ENCODE data around the gene FADS6. TPM values are rescaled to one million over a fixed set of nuclear protein-coding genes. Genes with fewer than 3 reads are reported as not detected.
"Not testable (repeated sequence)": the region's sequence is repeated elsewhere in the genome, so short reads cannot be mapped to it uniquely, and the experiment has no call there.

The FADS6 gene
- total RNA-seq, 1 donor, result not detected

DNA sequence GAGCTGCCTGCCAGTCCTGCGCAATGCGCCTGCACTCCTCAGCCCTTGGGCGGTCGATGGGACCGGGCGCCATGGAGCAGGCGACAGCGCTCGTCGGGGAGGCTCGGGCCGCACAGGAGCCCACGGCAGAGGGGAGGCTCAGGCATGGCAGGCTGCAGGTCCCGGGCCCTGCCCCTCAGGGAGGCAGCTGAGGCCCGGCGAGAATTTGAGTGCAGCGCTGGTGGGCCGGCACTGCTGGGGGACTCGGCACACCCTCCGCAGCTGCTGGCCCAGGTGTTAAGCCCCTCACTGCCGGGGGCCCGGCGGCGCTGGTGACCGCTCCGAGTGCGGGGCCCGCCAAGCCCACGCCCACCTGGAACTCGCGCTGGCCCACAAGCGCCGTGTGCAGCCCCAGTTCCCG, 13.6 kb upstream of the FADS6 start:
- Histone ChIP-seq H3K4me3 (ENCODE audit: low read length) (no peak overlapping the region), H3K4me1 (ENCODE audit: insufficient read depth, low read length) (no peaks in the 10 kb centered on the region), H3K9me3 (ENCODE audit: low read depth, low read length) (no peaks in the 10 kb centered on the region), H3K27me3 (ENCODE audit: insufficient read depth, low read length) (no peaks in the 10 kb centered on the region)

DNA sequence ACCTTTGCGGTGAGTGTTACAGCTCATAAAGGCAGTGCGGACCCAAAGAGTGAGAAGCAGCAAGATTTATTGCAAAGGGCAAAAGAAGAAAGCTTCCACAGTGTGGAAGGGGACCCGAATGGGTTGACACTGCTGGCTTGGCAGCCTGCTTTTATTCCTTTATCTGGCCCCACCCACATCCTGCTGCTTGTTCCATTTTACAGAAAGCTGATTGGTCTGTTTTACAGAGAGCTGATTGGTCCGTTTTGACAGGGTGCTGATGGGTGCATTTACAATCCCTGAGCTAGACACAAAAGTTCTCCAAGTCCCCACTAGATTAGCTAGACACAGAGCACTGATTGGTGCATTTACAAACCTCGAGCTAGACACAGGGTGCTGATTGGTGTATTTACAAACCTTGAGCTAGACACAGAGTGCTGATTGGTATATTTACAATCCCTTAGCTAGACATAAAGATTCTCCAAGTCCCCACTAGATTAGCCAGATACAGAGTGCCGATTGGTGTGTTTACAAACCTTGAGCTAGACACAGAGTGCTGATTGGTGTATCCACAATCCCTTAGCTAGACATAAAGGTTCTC, 12.9 kb upstream of the FADS6 start:
- H3K9me3 ChIP-seq (ENCODE audit: low read depth, low read length); H3K4me3 ChIP-seq (ENCODE audit: low read length); H3K4me1 ChIP-seq (ENCODE audit: insufficient read depth, low read length); H3K27me3 ChIP-seq (ENCODE audit: insufficient read depth, low read length): not testable (repeated sequence)

DNA sequence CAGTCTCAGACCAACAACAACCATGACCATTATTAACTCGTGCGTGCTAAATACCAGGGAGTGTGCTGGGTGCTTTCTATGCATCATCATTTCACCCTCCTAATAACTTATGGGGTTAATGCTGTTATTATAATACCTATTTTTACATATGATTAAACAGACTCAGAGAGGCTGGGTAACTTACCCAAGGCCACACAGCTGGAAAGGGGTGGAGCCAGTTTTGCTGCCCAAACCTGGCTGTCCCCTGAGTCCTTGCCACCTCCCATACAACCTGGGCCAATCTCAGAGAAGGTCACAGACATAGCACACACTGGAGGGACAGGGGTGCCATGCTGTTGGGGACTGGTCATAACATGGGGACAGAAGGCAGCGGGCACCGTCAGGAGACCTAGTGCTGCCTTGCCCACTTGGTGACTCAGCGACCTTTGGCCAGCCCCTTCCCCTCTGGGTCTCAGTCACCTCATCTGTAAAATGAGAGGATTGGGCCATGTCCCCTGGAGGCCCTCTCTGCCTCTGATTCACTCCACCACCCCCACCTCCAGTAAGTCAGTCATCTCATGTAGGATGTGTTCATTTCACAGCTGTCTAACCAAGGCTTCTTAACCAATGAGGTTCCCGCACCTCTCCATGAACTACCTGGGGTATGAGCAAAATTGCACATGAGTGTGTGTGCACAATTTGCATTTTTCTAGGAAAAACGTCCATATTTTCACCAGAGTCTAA, 11.4 kb upstream of the FADS6 start:
- Histone ChIP-seq H3K4me1 (ENCODE audit: insufficient read depth, low read length) (no peaks in the 10 kb centered on the region), H3K27me3 (ENCODE audit: insufficient read depth, low read length) (no peaks in the 10 kb centered on the region), H3K9me3 (ENCODE audit: low read depth, low read length) (no peaks in the 10 kb centered on the region), H3K4me3 (ENCODE audit: low read length) (no peak overlapping the region)

DNA sequence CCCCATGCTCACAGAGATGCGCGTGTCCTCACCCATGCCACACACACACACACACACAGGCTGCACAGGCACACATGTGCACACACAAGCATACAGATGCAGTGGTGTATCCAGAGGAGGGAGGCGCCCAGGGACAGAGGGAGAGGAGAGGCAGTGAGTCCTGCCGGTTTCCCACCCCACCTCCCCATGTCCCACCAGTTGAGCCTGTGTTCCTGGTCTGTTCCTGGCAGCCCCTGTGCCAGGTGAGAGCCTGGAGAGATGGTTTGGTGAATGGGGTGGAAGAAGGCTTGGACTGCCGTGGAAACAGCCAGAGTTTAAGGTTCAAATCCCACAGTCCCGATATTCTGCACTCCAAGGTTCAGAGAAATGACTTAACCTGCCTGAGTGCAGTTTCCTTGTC, 10.2 kb upstream of the FADS6 start:
- Histone ChIP-seq H3K4me3 (ENCODE audit: low read length) (no peak overlapping the region), H3K4me1 (ENCODE audit: insufficient read depth, low read length) (no peaks in the 10 kb centered on the region), H3K9me3 (ENCODE audit: low read depth, low read length) (no peaks in the 10 kb centered on the region), H3K27me3 (ENCODE audit: insufficient read depth, low read length) (no peaks in the 10 kb centered on the region)

DNA sequence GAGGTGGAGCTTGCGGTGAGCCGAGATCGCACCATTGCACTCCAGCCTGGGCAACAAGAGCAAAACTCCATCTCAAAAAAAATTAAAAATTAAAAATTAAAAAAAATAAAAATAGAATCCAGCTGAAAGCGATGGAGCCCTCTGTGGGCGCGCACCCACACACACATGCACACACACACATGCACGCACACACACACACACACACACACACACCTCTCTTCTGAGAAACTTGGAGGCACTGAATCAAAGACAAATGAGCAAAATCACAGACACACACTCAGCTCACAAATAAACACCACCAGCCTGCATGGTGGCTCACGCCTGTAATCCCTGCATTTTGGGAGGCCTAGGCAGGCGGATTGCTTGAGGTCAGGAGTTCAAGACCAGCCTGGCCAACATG, 9.6 kb upstream of the FADS6 start:
- H3K27me3 ChIP-seq (ENCODE audit: insufficient read depth, low read length), result no peaks in the 10 kb centered on the region
- H3K9me3 ChIP-seq (ENCODE audit: low read depth, low read length), result no peaks in the 10 kb centered on the region
- H3K4me1 ChIP-seq (ENCODE audit: insufficient read depth, low read length), result no peaks in the 10 kb centered on the region
- H3K4me3 ChIP-seq (ENCODE audit: low read length), result no peak overlapping the region

DNA sequence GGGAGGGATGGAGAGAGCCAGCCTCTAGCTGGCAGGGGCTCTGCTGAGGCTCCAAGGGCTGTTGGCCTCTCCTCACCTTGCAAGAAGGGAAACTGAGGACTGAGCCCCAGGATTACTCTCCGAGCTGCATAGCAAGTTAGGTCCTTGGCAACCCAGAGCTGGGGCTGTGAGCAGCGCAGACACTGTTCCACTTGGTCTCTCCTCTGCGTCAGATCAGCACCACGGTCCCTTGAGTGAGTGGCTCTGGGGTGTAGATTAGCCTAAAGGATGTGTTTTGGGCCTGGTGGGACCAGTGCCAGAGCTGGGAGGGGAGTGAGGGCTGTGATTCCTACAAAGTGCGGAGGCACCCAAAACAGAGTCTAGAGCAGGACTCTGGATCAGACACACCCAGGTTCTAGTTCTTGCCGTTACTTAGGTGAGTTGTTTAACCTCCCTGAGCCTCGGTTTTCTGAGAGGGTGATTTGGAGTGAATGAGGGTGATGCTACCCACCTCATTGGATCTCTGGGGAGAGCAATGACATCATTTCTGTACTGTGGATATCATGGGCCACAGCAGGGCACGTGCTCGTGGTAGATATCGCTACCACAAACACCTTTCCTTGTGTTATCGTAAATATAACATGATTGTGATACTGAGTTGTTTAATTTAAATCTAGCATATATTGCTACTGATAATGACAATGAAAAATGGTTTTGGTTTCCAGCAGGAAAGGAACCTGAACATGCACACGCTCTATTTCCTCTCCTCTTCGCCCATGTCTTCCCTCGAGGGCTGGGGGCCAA, 8.1 kb upstream of the FADS6 start:
- H3K9me3 ChIP-seq (ENCODE audit: low read depth, low read length), result no peaks in the 10 kb centered on the region
- no peaks in the 10 kb centered on the region for H3K4me1 ChIP-seq (ENCODE audit: insufficient read depth, low read length)
- H3K27me3 ChIP-seq (ENCODE audit: insufficient read depth, low read length), result peaks cover under 1% of the 10 kb centered on the region
- no peak overlapping the region for H3K4me3 ChIP-seq (ENCODE audit: low read length)

DNA sequence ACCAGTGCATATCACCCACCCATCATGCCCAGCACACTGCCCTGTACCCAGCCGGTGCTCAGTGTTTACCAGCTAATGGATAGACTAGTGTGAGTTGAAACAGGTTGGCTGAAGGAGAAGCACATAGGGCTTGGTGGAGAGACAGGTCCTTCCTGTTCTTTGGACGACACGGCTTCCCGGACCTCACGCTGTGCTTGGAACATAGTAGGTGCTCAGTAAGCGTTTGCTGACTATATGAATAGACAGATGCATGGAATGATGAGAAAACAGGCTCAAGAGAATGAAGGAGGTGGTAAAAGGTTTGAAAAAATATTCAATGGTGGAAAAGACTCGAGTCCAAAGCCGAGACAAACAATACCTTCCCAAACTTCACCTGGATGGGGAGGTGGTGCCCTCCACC, 6.8 kb upstream of the FADS6 start:
- H3K27me3 ChIP-seq (ENCODE audit: insufficient read depth, low read length), result peaks cover 11% of the 10 kb centered on the region
- no peaks in the 10 kb centered on the region for H3K9me3 ChIP-seq (ENCODE audit: low read depth, low read length)
- no peaks in the 10 kb centered on the region for H3K4me1 ChIP-seq (ENCODE audit: insufficient read depth, low read length)
- no peak overlapping the region for H3K4me3 ChIP-seq (ENCODE audit: low read length)

DNA sequence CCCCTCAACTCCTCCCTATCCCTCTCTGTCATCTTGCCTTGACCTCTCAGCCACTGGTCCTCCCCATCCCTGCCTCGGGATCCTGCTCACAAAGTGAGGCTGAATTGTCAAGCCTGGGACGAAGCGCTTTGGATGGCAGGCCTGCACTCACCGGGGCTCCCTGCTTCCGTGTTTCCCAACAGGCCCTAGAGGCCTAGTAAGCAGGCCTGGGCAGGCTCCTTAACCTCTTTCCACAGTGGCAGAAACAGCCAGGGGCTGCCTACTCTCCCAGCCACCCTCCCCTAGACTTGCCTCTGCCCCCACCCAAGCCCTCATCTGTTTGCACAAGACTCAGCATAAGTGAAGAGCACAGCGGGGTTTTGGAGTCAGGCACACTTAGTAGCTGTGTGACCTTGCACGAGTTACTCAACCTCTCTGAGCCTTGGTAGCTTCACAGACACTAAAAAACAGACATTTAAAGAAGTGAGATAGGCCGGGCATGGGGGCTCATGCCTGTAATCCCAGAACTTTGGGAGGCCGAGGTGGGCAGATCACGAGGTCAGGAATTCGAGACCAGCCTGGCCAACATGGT, 5.0 kb upstream of the FADS6 start:
- peaks cover 28% of the 10 kb centered on the region for H3K27me3 ChIP-seq (ENCODE audit: insufficient read depth, low read length)
- H3K9me3 ChIP-seq (ENCODE audit: low read depth, low read length), result no peaks in the 10 kb centered on the region
- no peak overlapping the region for H3K4me3 ChIP-seq (ENCODE audit: low read length)
- no peaks in the 10 kb centered on the region for H3K4me1 ChIP-seq (ENCODE audit: insufficient read depth, low read length)

DNA sequence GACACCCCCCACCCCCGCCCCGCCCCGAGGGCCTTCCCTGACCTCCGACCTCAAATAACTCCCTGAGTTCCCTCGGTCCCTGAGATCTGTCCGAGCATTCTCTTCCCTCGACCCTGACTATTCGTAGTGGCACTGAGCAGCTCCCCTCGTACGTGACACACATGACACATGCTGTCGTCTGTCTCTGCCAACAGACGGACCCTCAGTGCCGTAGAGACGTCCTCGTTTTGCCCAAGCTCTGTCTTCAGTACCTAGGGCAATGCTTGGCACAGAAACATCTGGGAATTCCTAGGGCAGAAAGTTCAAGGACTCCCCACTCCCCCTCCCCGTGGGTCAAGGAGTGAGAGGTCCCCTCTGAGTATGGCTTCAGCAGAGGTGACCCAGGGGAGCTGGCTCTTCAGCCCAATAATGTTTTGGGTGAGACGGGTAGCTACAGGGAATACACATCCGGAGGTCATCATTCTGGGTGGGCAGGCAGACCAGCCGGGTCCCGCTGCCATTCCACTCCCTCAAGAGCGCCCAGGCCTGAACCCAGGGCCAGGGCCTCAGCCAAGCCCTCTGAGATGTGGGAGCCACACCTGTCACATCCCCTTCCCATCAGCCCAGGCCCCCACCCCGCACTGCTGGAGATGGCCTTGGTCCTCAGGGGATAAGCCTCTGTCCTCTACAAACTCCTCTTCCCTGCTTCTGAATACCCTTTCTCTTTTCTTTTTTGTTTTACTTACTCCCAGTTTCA, 671 bp upstream of the FADS6 start:
- no peaks in the 10 kb centered on the region for H3K9me3 ChIP-seq (ENCODE audit: low read depth, low read length)
- H3K4me3 ChIP-seq (ENCODE audit: low read length), result no peak overlapping the region
- no peaks in the 10 kb centered on the region for H3K4me1 ChIP-seq (ENCODE audit: insufficient read depth, low read length)
- H3K27me3 ChIP-seq (ENCODE audit: insufficient read depth, low read length), result peaks cover 44% of the 10 kb centered on the region

DNA sequence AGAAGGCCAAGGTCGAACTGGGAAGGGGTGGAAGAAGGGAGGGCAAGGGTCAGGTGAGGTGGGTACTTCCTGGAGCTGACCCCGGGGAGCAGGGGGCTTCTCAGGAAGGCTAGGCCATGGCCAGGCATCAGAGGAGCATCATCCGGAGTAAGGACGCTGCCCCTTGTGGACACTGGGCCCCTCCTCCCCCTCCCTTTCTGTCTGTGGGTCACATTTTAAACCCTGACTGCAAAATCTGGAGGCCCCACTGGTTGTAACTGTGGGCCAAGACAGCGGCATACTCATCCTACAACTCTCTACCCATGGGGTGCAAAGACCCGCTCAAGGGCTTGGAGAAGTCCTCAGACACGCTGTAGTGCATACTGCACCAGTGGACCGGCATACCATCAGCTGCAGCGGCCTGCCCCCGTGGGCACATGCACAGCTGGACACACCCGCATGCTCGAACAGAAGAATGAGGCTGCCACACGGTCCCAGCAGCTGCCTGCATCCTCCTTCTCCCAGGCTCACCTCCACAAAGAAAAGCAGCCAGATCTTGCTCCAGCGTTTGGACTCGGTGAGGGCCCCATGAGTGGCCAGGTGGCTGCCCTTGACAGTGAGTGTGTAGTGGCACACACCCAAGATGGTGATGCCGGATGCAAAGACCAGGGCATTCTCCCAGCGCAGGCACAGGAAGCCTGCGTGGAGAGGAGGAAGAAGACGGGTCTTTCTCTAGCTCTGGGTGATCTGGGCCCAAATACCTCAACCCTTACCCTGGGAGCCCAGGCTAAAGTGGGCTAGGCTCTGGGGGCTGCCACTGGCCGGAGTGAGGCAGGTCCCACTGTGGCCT, 1.2 kb downstream of the FADS6 start:
- Histone ChIP-seq H3K27me3 (ENCODE audit: insufficient read depth, low read length) (peaks cover 44% of the 10 kb centered on the region), H3K4me3 (ENCODE audit: low read length) (no peak overlapping the region), H3K9me3 (ENCODE audit: low read depth, low read length) (no peaks in the 10 kb centered on the region), H3K4me1 (ENCODE audit: insufficient read depth, low read length) (no peaks in the 10 kb centered on the region)

DNA sequence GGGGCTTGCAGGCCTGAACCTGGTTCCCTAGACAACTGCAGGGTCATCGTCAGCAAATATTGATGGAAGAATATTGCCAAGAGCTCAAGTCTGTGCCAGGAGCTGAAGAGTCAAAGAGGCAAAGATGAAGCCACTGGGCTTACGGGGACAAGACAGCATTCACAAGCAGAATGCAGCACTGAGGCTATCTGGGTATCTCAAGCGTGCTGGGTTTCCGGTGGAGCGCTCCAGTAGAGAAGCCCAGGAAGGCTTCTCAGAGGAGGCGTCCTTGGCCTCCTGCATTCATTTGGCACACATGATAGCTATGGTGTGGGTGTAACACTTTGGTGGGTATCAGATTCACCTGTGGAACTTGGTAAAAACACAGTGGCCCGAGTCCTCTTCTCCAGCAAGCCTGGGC, 2.9 kb downstream of the FADS6 start:
- Histone ChIP-seq H3K4me3 (ENCODE audit: low read length) (no peak overlapping the region), H3K9me3 (ENCODE audit: low read depth, low read length) (no peaks in the 10 kb centered on the region), H3K4me1 (ENCODE audit: insufficient read depth, low read length) (no peaks in the 10 kb centered on the region), H3K27me3 (ENCODE audit: insufficient read depth, low read length) (peaks cover 36% of the 10 kb centered on the region)

DNA sequence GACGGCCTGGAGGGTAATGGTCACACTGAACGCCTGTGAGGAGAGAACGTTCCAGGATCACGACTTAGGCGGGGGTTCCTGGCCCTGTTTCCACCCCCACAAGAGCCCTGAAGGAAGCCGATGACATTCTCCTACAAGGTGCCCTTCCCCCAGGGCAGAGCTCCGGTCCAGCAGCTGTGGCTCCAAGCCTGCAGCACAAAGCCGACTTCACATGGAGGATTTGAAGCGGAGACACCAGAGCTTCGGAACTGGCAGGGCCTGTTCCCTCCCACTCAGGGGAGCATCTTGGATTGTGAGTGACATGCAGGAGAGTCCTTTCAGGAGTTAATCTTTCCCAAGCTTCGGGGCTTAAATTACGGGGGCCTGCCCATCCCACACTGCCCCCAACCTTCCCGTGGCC, 5.0 kb downstream of the FADS6 start:
- H3K4me3 ChIP-seq (ENCODE audit: low read length), result no peak overlapping the region
- H3K4me1 ChIP-seq (ENCODE audit: insufficient read depth, low read length), result peaks cover 5% of the 10 kb centered on the region
- peaks cover 16% of the 10 kb centered on the region for H3K27me3 ChIP-seq (ENCODE audit: insufficient read depth, low read length)
- no peaks in the 10 kb centered on the region for H3K9me3 ChIP-seq (ENCODE audit: low read depth, low read length)

DNA sequence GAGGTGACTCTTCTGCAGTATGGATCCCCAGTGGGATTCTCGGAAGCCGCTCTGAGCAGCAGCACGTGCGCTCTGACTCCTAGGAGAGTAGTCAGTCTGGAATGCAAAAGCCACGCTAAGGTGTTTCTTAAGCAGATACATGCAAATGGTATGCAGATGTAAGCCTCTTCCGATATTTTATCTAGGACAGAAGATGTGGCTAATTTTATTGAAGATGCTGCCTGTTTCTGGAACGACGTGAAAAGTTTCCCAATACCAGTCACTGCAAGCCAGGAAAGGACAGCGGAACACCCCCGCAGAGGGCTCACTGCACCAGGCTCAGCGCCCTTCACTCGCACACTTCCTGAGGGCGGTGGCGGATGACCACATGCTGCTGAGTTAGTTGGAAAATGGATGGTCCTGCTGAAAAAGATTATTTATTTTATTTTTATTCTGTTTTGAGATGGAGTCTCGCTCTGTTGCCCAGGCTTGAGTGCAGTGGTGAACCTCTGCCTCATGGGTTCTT, 10.1 kb downstream of the FADS6 start:
- Histone ChIP-seq H3K4me3 (ENCODE audit: low read length) (no peak overlapping the region), H3K27me3 (ENCODE audit: insufficient read depth, low read length) (no peaks in the 10 kb centered on the region), H3K4me1 (ENCODE audit: insufficient read depth, low read length) (peaks cover 14% of the 10 kb centered on the region), H3K9me3 (ENCODE audit: low read depth, low read length) (no peaks in the 10 kb centered on the region)

Measured in mononuclear cell (primary cell).